CD4-positive, alpha-beta memory T cell (primary cell): Measurements from ENCODE around the gene TDO2. TPM values are rescaled to one million over a fixed set of nuclear protein-coding genes. Genes with fewer than 3 reads are reported as not detected.

Experiments
- CTCF ChIA-PET: fragments of 350-600 bp; sonication (Branson Sonifier 250); formaldehyde crosslinking; loops from one replicate; lab custom pipeline; 2021; ENCODE audit warnings: inconsistent platforms; ENCODE audit not compliant: partially characterized antibody; lab: Charles Lee
- POLR2A ChIA-PET: fragments of 350-600 bp; sonication (Branson Sonifier 250); formaldehyde crosslinking; loops from one replicate; lab custom pipeline; 2021; ENCODE audit not compliant: partially characterized antibody; lab: Charles Lee
- DNase-seq, 5 donors: peaks; one replicate each; pipeline versions ENCODE4 v3.0.0 to v3.0.0-alpha.2; 2020 to 2022; ENCODE audit warnings: mixed read lengths in 1 of 5
- H3K27ac ChIP-seq: one replicate; pipeline ENCODE4 v1.7.0; 2013; ENCODE audit warnings: low read depth, low read length
- H3K27me3 ChIP-seq: 2 replicates; pipeline ENCODE4 v1.7.0; 2013; ENCODE audit warnings: mild to moderate bottlenecking, low read length, moderate library complexity; ENCODE audit not compliant: insufficient read depth
- H3K36me3 ChIP-seq: 2 replicates; pipeline ENCODE4 v1.7.0; 2013; ENCODE audit warnings: mild to moderate bottlenecking, low read length, moderate library complexity; ENCODE audit not compliant: insufficient read depth
- H3K4me1 ChIP-seq: 2 replicates; pipeline ENCODE4 v1.7.0; 2013; ENCODE audit warnings: mild to moderate bottlenecking, low read length, moderate library complexity; ENCODE audit not compliant: insufficient read depth
- H3K4me3 ChIP-seq, 2 donors: one replicate each; pipeline ENCODE4 v1.7.0; 2013; ENCODE audit warnings: low read length in 2 of 2, mild to moderate bottlenecking in 1 of 2
- H3K9me3 ChIP-seq, 2 donors: one replicate each; pipeline ENCODE4 v1.7.0; 2013; ENCODE audit warnings: low read length in 2 of 2, control low read depth in 1 of 2; ENCODE audit not compliant: control insufficient read depth in 1 of 2
- H3K27ac Mint-ChIP-seq, 7 donors: one replicate each; pipeline ENCODE4 v1.8.0; 2020 to 2021; ENCODE audit warnings: mixed read lengths in 7 of 7, mild to moderate bottlenecking in 6 of 7, inconsistent platforms in 3 of 7, moderate library complexity in 3 of 7
- H3K27me3 Mint-ChIP-seq, 2 donors: one replicate each; pipeline ENCODE4 v1.8.0; 2020 to 2021; ENCODE audit warnings: mixed read lengths in 2 of 2
- H3K36me3 Mint-ChIP-seq, 2 donors: one replicate each; pipeline ENCODE4 v1.8.0; 2020 to 2021; ENCODE audit warnings: mixed read lengths in 2 of 2, inconsistent platforms in 1 of 2, mild to moderate bottlenecking in 1 of 2
- H3K4me1 Mint-ChIP-seq, 4 donors: one replicate each; pipeline ENCODE4 v1.8.0; 2020 to 2021; ENCODE audit warnings: mixed read lengths in 4 of 4, mild to moderate bottlenecking in 1 of 4
- H3K4me3 Mint-ChIP-seq, 8 donors: one replicate each; pipeline ENCODE4 v1.8.0; 2020 to 2021; ENCODE audit warnings: mixed read lengths in 8 of 8, mild to moderate bottlenecking in 7 of 8, moderate library complexity in 6 of 8, inconsistent platforms in 3 of 8
- H3K9me3 Mint-ChIP-seq, 8 donors: one replicate each; pipeline ENCODE4 v1.8.0; 2020 to 2021; ENCODE audit warnings: mixed read lengths in 8 of 8, mild to moderate bottlenecking in 5 of 8, inconsistent platforms in 3 of 8, moderate library complexity in 1 of 8
- intact Hi-C: fragments of 100-400 bp; cut with micrococcal nuclease; formaldehyde crosslinking; loops from one replicate; pipeline ENCODE4 v1.15.1; 2023
- polyA plus RNA-seq, 2 donors: library from polyadenylated mRNA; unstranded; fragments of 300-500 nt; fragmentation: Illumina TruSeq; gene quantifications; one replicate each; pipeline ENCODE4 v1.2.3, GENCODE V29; 2021
- total RNA-seq, 2 experiments: library from RNA; stranded (reverse); gene quantifications; one replicate each; pipeline ENCODE4 v1.2.3, GENCODE V29; 2021

TDO2 gene
- total and polyA plus RNA-seq, 4 experiments from 2014 or later = not detected

GRCh38 chr4:155906554-155907247 is 3.2 kb downstream of the TDO2 start:
- no peak overlapping the region for H3K27ac ChIP-seq
- no peaks in the 10 kb centered on the region for H3K36me3 ChIP-seq
- H3K9me3 ChIP-seq = no peaks in the 10 kb centered on the region
- H3K4me3 ChIP-seq = no peak overlapping the region
- intact Hi-C loops = no loop called here
- Mint-ChIP-seq H3K27ac (no peak overlapping the region), H3K9me3 (no peaks in the 10 kb centered on the region), H3K36me3 (no peaks in the 10 kb centered on the region), H3K4me3 (no peak overlapping the region), H3K4me1 (no peaks in the 10 kb centered on the region), H3K27me3 (peaks cover 2% of the 10 kb centered on the region in 2 donors)
- POLR2A ChIA-PET = no interaction called here
- no peaks in the 10 kb centered on the region for H3K27me3 ChIP-seq
- H3K4me1 ChIP-seq = no peaks in the 10 kb centered on the region
- DNase-seq = no peak
- CTCF ChIA-PET = no interaction called here

GRCh38 chr4:155907556-155907955 is 4.1 kb downstream of the TDO2 start:
- H3K27ac ChIP-seq = no peak overlapping the region
- no peaks in the 10 kb centered on the region for H3K27me3 ChIP-seq
- no peaks in the 10 kb centered on the region for H3K36me3 ChIP-seq
- no peaks in the 10 kb centered on the region for H3K9me3 ChIP-seq
- H3K4me1 ChIP-seq = no peaks in the 10 kb centered on the region
- no peak for DNase-seq
- intact Hi-C loops = no loop called here
- Mint-ChIP-seq H3K4me3 (no peak overlapping the region), H3K27me3 (peaks cover 2% of the 10 kb centered on the region in 2 donors), H3K27ac (no peak overlapping the region), H3K9me3 (no peaks in the 10 kb centered on the region), H3K36me3 (no peaks in the 10 kb centered on the region), H3K4me1 (no peaks in the 10 kb centered on the region)
- ChIA-PET CTCF (no interaction called here), POLR2A (no interaction called here)
- H3K4me3 ChIP-seq = no peak overlapping the region

- H3K36me3 ChIP-seq = no peaks in the 10 kb centered on the region
- H3K27me3 ChIP-seq = no peaks in the 10 kb centered on the region
- no peak for DNase-seq
- Mint-ChIP-seq H3K36me3 (no peaks in the 10 kb centered on the region), H3K4me3 (no peak overlapping the region), H3K4me1 (no peaks in the 10 kb centered on the region), H3K27ac (no peak overlapping the region), H3K27me3 (peaks cover 2% of the 10 kb centered on the region in 2 donors), H3K9me3 (no peaks in the 10 kb centered on the region)
- no peaks in the 10 kb centered on the region for H3K9me3 ChIP-seq
- no peak overlapping the region for H3K4me3 ChIP-seq
- POLR2A ChIA-PET = no interaction called here
- H3K27ac ChIP-seq = no peak overlapping the region
- H3K4me1 ChIP-seq = no peaks in the 10 kb centered on the region
- CTCF ChIA-PET = no interaction called here
- intact Hi-C loops = no loop called here
These were observed 5.0 kb downstream of the TDO2 start for GRCh38 chr4:155908187-155909139.

GRCh38 chr4:155909615-155910226 is 6.2 kb downstream of the TDO2 start:
- no peak for DNase-seq
- intact Hi-C loops = no loop called here

GRCh38 chr4:155911905-155912304 is 8.4 kb downstream of the TDO2 start:
- Mint-ChIP-seq H3K36me3 (no peaks in the 10 kb centered on the region), H3K27me3 (peaks cover 2% of the 10 kb centered on the region in 2 donors), H3K4me1 (no peaks in the 10 kb centered on the region), H3K9me3 (no peaks in the 10 kb centered on the region), H3K27ac (no peak overlapping the region), H3K4me3 (no peak overlapping the region)
- POLR2A ChIA-PET = no interaction called here
- DNase-seq = no peak
- CTCF ChIA-PET = interaction anchor here (1.8 kb wide), 1 partner anchor 41 kb away, joined by 5 read pairs; no protein-coding TSS in a partner anchor
- intact Hi-C loops = no loop called here
- Histone ChIP-seq H3K36me3 (no peaks in the 10 kb centered on the region), H3K27me3 (no peaks in the 10 kb centered on the region), H3K9me3 (no peaks in the 10 kb centered on the region), H3K4me3 (no peak overlapping the region), H3K27ac (no peak overlapping the region), H3K4me1 (no peaks in the 10 kb centered on the region)

More at GRCh38 chr4:155909615-155910226, 6.2 kb downstream of the TDO2 start:
- Mint-ChIP-seq H3K27me3 (peaks cover 2% of the 10 kb centered on the region in 2 donors), H3K9me3 (no peaks in the 10 kb centered on the region), H3K27ac (no peak overlapping the region), H3K36me3 (no peaks in the 10 kb centered on the region), H3K4me1 (no peaks in the 10 kb centered on the region), H3K4me3 (no peak overlapping the region)
- Histone ChIP-seq H3K27ac (no peak overlapping the region), H3K4me1 (no peaks in the 10 kb centered on the region), H3K27me3 (no peaks in the 10 kb centered on the region), H3K4me3 (no peak overlapping the region), H3K9me3 (no peaks in the 10 kb centered on the region), H3K36me3 (no peaks in the 10 kb centered on the region)
- ChIA-PET CTCF (no interaction called here), POLR2A (no interaction called here)

GRCh38 chr4:155914782-155915181 is 11.3 kb downstream of the TDO2 start:
- Mint-ChIP-seq H3K4me1 (no peaks in the 10 kb centered on the region), H3K27ac (no peak overlapping the region), H3K36me3 (no peaks in the 10 kb centered on the region), H3K4me3 (no peak overlapping the region), H3K9me3 (no peaks in the 10 kb centered on the region), H3K27me3 (peaks cover 0 to 2% of the 10 kb centered on the region in 2 donors)
- H3K27me3 ChIP-seq = no peaks in the 10 kb centered on the region
- H3K9me3 ChIP-seq = no peaks in the 10 kb centered on the region
- H3K4me1 ChIP-seq = no peaks in the 10 kb centered on the region
- ChIA-PET POLR2A (no interaction called here), CTCF (no interaction called here)
- intact Hi-C loops = no loop called here
- no peaks in the 10 kb centered on the region for H3K36me3 ChIP-seq
- H3K4me3 ChIP-seq = no peak overlapping the region
- no peak overlapping the region for H3K27ac ChIP-seq
- DNase-seq = no peak

- Histone ChIP-seq H3K27me3 (no peaks in the 10 kb centered on the region), H3K9me3 (no peaks in the 10 kb centered on the region), H3K27ac (no peak overlapping the region), H3K36me3 (no peaks in the 10 kb centered on the region), H3K4me1 (no peaks in the 10 kb centered on the region), H3K4me3 (no peak overlapping the region)
- ChIA-PET POLR2A (no interaction called here), CTCF (no interaction called here)
- intact Hi-C loops = no loop called here
- Mint-ChIP-seq H3K4me1 (no peaks in the 10 kb centered on the region), H3K27me3 (no peaks in the 10 kb centered on the region), H3K9me3 (peaks cover 0 to 2% (median 0%) of the 10 kb centered on the region in 8 donors), H3K36me3 (peaks cover 29 to 41% of the 10 kb centered on the region in 2 donors), H3K4me3 (no peak overlapping the region), H3K27ac (no peak overlapping the region)
- DNase-seq = no peak
These were observed 18.1 kb downstream of the TDO2 start for GRCh38 chr4:155921597-155921996.
